22Rv1 (cell line): ENCODE results near the gene RAB15.

Source experiments
- CTCF ChIP-seq: fragments of 450-650 bp; IDR thresholded peaks from 2 replicates; pipeline ENCODE4 v1.5.1; 2017; ENCODE audit warnings: mild to moderate bottlenecking
- ZFX ChIP-seq: fragments of 450-650 bp; IDR thresholded peaks from 2 replicates; pipeline ENCODE4 v1.6.1; 2017; ENCODE audit warnings: antibody characterized with exemption, borderline replicate concordance

- TF ChIP-seq CTCF (no peak), ZFX (no peak)
These were observed 4.0 kb downstream of the RAB15 start for GRCh38 chr14:64968167-64968566.
